Naive B cell (primary cell): ENCODE data around the gene SAMD4A. TPM values are rescaled to one million over a fixed set of nuclear protein-coding genes. Genes with fewer than 3 reads are reported as not detected.

Experiments
- ATAC-seq, 2 donors: fragments of 150-1000 bp; cut with Tn5 transposase; 2 replicates each; pipeline ENCODE4 v1.10.0; 2021; ENCODE audit warnings: low read depth in 2 of 2, mild to moderate bottlenecking in 2 of 2, moderate library complexity in 2 of 2
- DNase-seq: peaks from one replicate; pipeline ENCODE4 v3.0.0; 2022
- H3K27ac Mint-ChIP-seq, 6 donors: one replicate each; pipeline ENCODE4 v1.8.0; 2020 to 2022; ENCODE audit warnings: mild to moderate bottlenecking in 6 of 6, mixed read lengths in 6 of 6, moderate library complexity in 5 of 6, inconsistent platforms in 2 of 6
- H3K27me3 Mint-ChIP-seq, 3 donors: one replicate each; pipeline ENCODE4 v1.8.0; 2021 to 2022; ENCODE audit warnings: mixed read lengths in 3 of 3, mild to moderate bottlenecking in 1 of 3
- H3K36me3 Mint-ChIP-seq, 2 donors: one replicate each; pipeline ENCODE4 v1.8.0; 2020 to 2022; ENCODE audit warnings: mixed read lengths in 2 of 2, inconsistent platforms in 1 of 2, mild to moderate bottlenecking in 1 of 2
- H3K4me1 Mint-ChIP-seq, 3 donors: one replicate each; pipeline ENCODE4 v1.8.0; 2020 to 2022; ENCODE audit warnings: mixed read lengths in 3 of 3, inconsistent platforms in 1 of 3, mild to moderate bottlenecking in 1 of 3, moderate library complexity in 1 of 3
- H3K4me3 Mint-ChIP-seq, 8 donors: one replicate each; pipeline ENCODE4 v1.8.0; 2020 to 2022; ENCODE audit warnings: mild to moderate bottlenecking in 8 of 8, mixed read lengths in 8 of 8, moderate library complexity in 8 of 8, inconsistent platforms in 2 of 8
- H3K9me3 Mint-ChIP-seq, 7 donors: one replicate each; pipeline ENCODE4 v1.8.0; 2020 to 2022; ENCODE audit warnings: mixed read lengths in 7 of 7, mild to moderate bottlenecking in 5 of 7, inconsistent platforms in 2 of 7, moderate library complexity in 1 of 7
- polyA plus RNA-seq, 6 donors: library from polyadenylated mRNA; unstranded; fragments of 300-500 nt; fragmentation: Illumina TruSeq; gene quantifications; one replicate each; pipeline ENCODE4 v1.2.3, GENCODE V29; 2021; ENCODE audit warnings: low read depth in 6 of 6

The SAMD4A gene
- polyA plus RNA-seq, 6 donors from 2014 or later: 0.84 to 2.1 (median 1.2) TPM; not detected in 1

- Mint-ChIP-seq H3K9me3 (no peaks in the 10 kb centered on the region), H3K27me3 (peaks cover 0 to 8% (median 0%) of the 10 kb centered on the region in 3 donors), H3K27ac (no peak overlapping the region), H3K36me3 (no peaks in the 10 kb centered on the region), H3K4me3 (peak overlapping the region in 1 of 8 donors; percentile 42), H3K4me1 (no peaks in the 10 kb centered on the region)
- ATAC-seq (no peak), DNase-seq (no peak)
Observed at GRCh38 chr14:54812617-54813016, 245.7 kb downstream of the SAMD4A start.

DNA sequence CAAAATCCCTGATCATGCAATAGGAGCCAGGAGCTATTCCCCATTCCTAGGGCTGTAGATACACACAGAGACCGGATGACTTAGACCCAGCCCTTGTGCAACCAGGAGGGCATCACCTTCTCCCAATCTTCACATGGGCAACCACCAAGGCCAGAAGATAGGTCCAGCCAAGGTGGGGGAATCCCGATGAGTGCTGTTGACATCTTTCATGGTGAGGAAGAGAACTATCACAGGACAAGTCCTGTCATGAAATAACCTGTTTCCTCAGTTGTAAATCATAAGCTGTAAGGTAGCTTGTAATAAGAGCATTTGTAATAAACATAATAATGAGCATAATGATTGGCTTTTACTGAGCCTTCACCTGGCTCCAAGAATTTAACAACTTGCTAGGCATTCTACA lies 246.2 kb downstream of the SAMD4A start:
- H3K4me3 Mint-ChIP-seq: no peak overlapping the region
- H3K9me3 Mint-ChIP-seq: no peaks in the 10 kb centered on the region
- peak overlapping the region in 1 of 6 donors; percentile 10 for H3K27ac Mint-ChIP-seq
- ATAC-seq (no peak), DNase-seq (no peak)
- H3K36me3 Mint-ChIP-seq: no peaks in the 10 kb centered on the region
- peaks cover 0 to 8% (median 0%) of the 10 kb centered on the region in 3 donors for H3K27me3 Mint-ChIP-seq
- H3K4me1 Mint-ChIP-seq: no peaks in the 10 kb centered on the region

- H3K27ac Mint-ChIP-seq: no peak overlapping the region
- H3K4me1 Mint-ChIP-seq: no peaks in the 10 kb centered on the region
- H3K27me3 Mint-ChIP-seq: peaks cover 0 to 8% (median 0%) of the 10 kb centered on the region in 3 donors
- no peak overlapping the region for H3K4me3 Mint-ChIP-seq
- DNase-seq (no peak), ATAC-seq (no peak)
- no peaks in the 10 kb centered on the region for H3K9me3 Mint-ChIP-seq
- H3K36me3 Mint-ChIP-seq: no peaks in the 10 kb centered on the region
Observed at GRCh38 chr14:54814076-54814475, 247.1 kb downstream of the SAMD4A start.

DNA sequence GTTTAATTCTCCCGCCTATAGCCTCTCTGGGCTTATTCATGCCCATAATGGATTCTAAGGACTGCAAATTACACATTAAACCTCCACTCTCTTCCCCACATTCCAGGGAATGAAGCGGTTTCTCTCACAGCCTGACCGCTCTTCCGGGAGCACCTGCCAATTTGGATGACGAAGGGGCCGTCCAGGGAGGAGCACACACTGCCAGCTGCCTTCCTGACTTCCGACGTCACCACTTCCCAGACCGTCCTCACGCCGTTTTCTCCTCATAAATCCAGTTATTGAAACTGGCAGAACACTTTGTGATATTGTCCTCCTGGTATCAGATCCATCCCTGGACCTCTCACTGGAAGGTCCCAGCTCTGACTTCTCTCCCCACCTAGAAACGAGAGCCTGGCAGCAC lies 248.1 kb downstream of the SAMD4A start:
- Mint-ChIP-seq H3K9me3 (no peaks in the 10 kb centered on the region), H3K4me1 (no peaks in the 10 kb centered on the region), H3K27ac (peak overlapping the region in 1 of 6 donors; percentile 73), H3K27me3 (peaks cover 0 to 17% (median 5%) of the 10 kb centered on the region in 3 donors), H3K4me3 (no peak overlapping the region), H3K36me3 (no peaks in the 10 kb centered on the region)
- no peak for ATAC-seq
- DNase-seq: no peak

DNA sequence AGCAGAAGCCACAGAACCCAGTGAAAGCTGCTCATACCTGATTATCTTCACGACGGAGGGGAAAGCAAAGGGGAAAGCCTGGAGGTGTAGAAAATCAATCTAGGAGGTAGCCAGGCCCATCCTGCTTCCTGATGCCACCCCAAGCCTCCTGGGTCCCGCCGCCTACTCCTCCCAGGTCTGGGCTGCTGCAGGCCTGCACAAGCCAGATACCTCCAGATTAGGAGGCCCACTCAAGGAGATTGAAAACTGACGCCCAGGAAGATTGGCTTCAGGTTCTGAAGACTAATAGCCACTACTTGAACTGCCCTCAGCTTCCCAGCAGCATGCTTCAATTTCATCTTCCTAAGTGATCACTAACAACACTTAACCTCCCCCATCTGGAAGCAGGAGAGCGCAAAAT lies 248.6 kb downstream of the SAMD4A start:
- no peaks in the 10 kb centered on the region for H3K4me1 Mint-ChIP-seq
- peak overlapping the region in 2 of 6 donors; percentile 20 to 73 for H3K27ac Mint-ChIP-seq
- ATAC-seq: no peak
- DNase-seq: no peak
- no peak overlapping the region for H3K4me3 Mint-ChIP-seq
- H3K36me3 Mint-ChIP-seq: no peaks in the 10 kb centered on the region
- no peaks in the 10 kb centered on the region for H3K9me3 Mint-ChIP-seq
- peaks cover 0 to 22% (median 10%) of the 10 kb centered on the region in 3 donors for H3K27me3 Mint-ChIP-seq

DNA sequence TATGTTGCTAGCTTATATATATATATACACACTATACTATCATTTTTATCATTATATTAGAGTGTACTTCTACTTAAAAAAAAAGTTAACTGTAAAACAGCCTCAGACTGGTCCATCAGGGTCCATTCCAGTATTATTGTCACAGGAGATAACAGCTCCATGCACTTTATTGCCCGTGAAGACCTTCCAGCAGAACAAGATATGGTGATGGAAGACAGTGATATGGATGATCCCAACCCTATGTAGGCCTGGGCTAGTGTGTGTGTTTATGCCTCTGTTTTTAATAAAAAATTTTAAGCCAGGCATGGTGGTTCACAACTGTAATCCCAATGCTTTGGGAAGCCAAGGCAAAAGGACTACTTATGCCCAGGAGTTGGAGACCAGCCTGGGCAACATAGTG lies 249.5 kb downstream of the SAMD4A start:
- Mint-ChIP-seq H3K36me3 (no peaks in the 10 kb centered on the region), H3K27me3 (peaks cover 0 to 25% (median 12%) of the 10 kb centered on the region in 3 donors), H3K4me1 (no peaks in the 10 kb centered on the region), H3K4me3 (no peak overlapping the region), H3K27ac (peak overlapping the region in 1 of 6 donors; percentile 48), H3K9me3 (no peaks in the 10 kb centered on the region)
- ATAC-seq (no peak), DNase-seq (no peak)

DNA sequence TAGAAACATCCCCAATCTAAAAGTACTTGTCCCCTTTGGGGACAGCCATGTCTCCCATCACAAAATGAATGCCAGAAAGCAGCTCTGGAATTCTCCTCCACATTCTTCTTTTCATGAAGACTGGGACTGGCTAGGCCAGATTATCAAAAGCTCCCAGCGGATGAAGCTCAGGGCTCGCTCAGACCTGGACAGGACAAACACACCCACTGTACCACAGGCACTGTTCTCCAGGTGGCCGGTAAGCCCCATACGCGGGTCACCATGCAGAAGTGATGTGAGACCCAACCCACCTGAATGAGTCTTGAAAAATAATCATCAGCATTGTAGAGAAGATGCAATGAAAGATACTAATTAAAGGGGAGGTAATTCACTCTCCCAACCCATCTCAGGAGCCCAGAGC lies 250.6 kb downstream of the SAMD4A start:
- Mint-ChIP-seq H3K36me3 (peaks cover 0 to 3% of the 10 kb centered on the region in 2 donors), H3K9me3 (peaks cover 0 to 4% (median 2%) of the 10 kb centered on the region in 7 donors), H3K27me3 (peaks cover 0 to 25% (median 12%) of the 10 kb centered on the region in 3 donors), H3K27ac (no peak overlapping the region), H3K4me3 (no peak overlapping the region), H3K4me1 (no peaks in the 10 kb centered on the region)
- DNase-seq (no peak), ATAC-seq (no peak)

DNA sequence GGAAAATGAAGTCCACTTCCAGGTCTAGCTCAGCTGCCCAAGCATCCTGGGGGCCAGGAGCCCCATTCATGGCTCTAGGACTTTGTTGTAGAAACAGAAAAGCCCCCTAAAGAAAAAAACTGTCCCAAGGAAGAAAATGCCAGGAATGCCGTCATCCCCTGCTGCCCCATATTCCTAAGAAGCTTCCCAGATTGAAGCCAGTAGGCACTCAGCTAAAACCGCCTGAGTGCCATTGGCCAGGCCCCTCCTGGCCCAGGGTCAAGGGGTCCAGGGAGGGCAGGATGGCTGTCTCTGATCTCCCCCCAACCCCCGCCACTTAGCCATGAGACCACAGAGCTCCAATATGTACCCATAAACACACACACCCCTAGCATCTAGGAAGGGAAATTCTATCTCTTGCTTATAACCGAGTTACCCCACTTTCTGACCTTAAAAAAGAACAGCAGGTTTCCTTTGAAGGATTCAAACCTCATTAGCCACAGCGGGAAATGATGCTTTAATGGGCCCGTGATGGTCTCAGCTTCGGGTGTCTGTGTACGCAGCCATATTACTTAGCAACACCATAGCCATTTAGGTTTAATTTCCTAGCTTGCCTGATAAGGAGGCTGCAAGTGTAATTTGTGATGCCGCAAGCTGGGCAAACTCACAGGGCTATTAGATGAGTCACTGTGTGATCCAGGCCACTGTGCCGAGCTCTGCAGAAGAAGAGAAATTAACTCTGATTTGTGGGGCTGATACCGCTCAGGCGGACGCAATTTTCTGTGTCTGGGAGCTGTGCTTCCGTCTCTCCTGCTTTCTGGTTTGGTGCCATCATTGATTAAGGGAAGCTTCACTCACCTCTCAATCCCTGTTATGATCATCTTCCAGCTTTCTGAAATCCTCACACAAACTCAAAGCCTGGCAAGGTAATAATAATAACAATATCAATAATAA lies 251.5 kb downstream of the SAMD4A start:
- Mint-ChIP-seq H3K27me3 (peaks cover 0 to 25% (median 12%) of the 10 kb centered on the region in 3 donors), H3K9me3 (peaks cover 1 to 13% (median 5%) of the 10 kb centered on the region in 7 donors), H3K27ac (peak overlapping the region in 1 of 6 donors; percentile 30), H3K4me3 (no peak overlapping the region), H3K4me1 (no peaks in the 10 kb centered on the region), H3K36me3 (peaks cover 0 to 5% of the 10 kb centered on the region in 2 donors)
- ATAC-seq (no peak), DNase-seq (no peak)

GRCh38 chr14:54822685-54823084 lies 255.8 kb downstream of the SAMD4A start:
- Mint-ChIP-seq H3K36me3 (peaks cover 23 to 26% of the 10 kb centered on the region in 2 donors), H3K4me1 (no peaks in the 10 kb centered on the region), H3K27ac (no peak overlapping the region), H3K4me3 (no peak overlapping the region), H3K9me3 (peaks cover 21 to 43% (median 33%) of the 10 kb centered on the region in 7 donors), H3K27me3 (peaks cover 0 to 18% (median 12%) of the 10 kb centered on the region in 3 donors)
- ATAC-seq (no peak), DNase-seq (no peak)

GRCh38 chr14:54823757-54824549 lies 257.0 kb downstream of the SAMD4A start:
- Mint-ChIP-seq H3K4me3 (no peak overlapping the region), H3K27me3 (peaks cover 0 to 18% (median 12%) of the 10 kb centered on the region in 3 donors), H3K9me3 (peaks cover 21 to 44% (median 33%) of the 10 kb centered on the region in 7 donors), H3K36me3 (peaks cover 23 to 26% of the 10 kb centered on the region in 2 donors), H3K27ac (no peak overlapping the region), H3K4me1 (no peaks in the 10 kb centered on the region)
- no peak for DNase-seq
- no peak for ATAC-seq

DNA sequence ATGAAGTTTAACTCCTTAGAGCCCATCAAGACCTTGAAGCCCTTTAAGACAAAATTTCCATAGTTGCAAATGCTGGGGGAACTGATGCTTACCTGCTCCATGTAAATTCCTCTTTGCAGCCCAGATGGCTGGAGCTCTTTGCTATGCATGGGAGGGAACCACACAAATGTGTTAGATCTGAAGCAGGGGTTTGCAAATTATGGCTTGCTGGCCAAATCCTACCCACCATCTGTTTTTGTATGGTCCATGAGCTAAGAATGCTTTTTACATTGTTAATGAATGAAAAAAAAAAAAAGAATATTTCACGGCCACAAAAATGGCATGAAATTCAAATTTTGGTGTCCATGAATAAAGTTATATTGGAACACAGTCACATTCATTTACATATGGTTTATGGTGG lies 261.1 kb downstream of the SAMD4A start:
- Mint-ChIP-seq H3K9me3 (peaks cover 20 to 51% (median 38%) of the 10 kb centered on the region in 7 donors), H3K4me1 (no peaks in the 10 kb centered on the region), H3K36me3 (peaks cover 24 to 26% of the 10 kb centered on the region in 2 donors), H3K4me3 (no peak overlapping the region), H3K27me3 (no peaks in the 10 kb centered on the region), H3K27ac (no peak overlapping the region)
- ATAC-seq: no peak
- DNase-seq: no peak

DNA sequence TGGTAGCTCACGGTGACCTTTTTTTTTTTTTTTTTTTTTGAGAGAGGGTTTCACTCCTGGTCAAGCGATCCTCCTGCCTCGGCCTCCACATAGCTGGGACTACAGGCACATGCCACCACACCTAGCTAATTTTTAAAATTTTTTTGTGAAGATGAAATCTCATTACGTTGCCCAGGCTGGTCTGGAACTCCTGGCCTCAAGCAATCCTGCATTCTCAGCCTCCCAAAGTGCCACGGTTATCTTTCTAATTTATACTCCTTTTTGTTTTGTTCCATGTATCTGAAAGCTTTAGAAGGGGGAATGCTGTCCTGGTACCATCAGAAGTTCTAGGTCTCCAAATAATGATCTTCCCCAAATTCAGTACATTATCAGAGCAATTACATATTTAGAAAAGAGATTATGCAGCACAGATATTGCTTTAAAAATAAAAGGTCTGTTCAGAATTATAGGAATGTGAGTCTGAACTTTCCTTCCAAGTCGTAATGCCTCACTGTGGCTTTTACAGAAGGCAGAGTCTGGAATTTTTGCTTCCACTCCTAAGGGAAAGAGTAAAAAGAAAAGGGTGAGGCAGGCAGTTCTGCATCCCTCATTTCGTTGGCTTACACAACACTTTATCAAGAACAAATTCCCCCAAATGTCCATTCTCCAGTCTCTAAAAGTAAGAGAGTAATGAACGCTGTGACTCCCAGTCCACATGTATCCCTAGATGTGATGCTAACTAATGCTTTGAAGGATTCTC lies 262.7 kb downstream of the SAMD4A start:
- peaks cover 18% of the 10 kb centered on the region in 2 donors for H3K36me3 Mint-ChIP-seq
- no peaks in the 10 kb centered on the region for H3K27me3 Mint-ChIP-seq
- ATAC-seq (no peak), DNase-seq (no peak)
- no peak overlapping the region for H3K4me3 Mint-ChIP-seq
- peak overlapping the region in 1 of 6 donors; percentile 79 for H3K27ac Mint-ChIP-seq
- peaks cover 11 to 35% (median 26%) of the 10 kb centered on the region in 7 donors for H3K9me3 Mint-ChIP-seq
- H3K4me1 Mint-ChIP-seq: no peaks in the 10 kb centered on the region

DNA sequence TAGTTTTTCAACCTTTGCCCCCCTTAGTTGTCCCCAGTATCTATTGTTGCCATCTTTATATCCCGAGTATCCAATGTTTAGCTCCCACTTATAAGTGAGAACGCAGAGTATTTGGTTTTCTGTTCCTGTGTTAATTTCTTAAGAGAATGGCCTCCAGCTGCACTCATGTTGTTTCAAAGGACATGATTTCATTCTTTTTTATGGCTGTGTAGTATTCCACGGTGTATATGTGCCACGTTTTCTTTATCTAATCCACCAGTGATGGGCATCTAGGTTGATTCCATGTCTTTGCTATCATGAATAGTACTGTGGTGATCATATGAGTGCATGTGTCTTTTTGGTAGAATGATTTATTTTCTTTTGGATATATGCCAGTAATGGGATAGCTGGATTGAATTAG lies 263.7 kb downstream of the SAMD4A start:
- Mint-ChIP-seq H3K27me3 (no peaks in the 10 kb centered on the region), H3K9me3 (peaks cover 7 to 29% (median 20%) of the 10 kb centered on the region in 7 donors), H3K4me3 (no peak overlapping the region), H3K4me1 (no peaks in the 10 kb centered on the region), H3K27ac (no peak overlapping the region), H3K36me3 (peaks cover 13 to 16% of the 10 kb centered on the region in 2 donors)
- DNase-seq: no peak
- ATAC-seq: no peak
